Left lung (tissue), 10 donors: ENCODE results near the gene ELOVL2. TPM values are rescaled to one million over a fixed set of nuclear protein-coding genes. Genes with fewer than 3 reads are reported as not detected.

Experiments
- ATAC-seq: fragments of 200-7000 bp; cut with Tn5 transposase; one replicate; pipeline ENCODE4 v1.9.1; 2020; ENCODE audit warnings: moderate library complexity
- DNase-seq, 4 donors: peaks; one replicate each; pipeline ENCODE4 v3.0.0-alpha.2; 2013 to 2020
- H3K27ac ChIP-seq, 2 donors: fragments of 200-600 bp; sonication (generic) in 1 of 2; one replicate each; pipeline versions ENCODE4 v1.5.0 to v1.8.0; 2020 to 2021
- H3K27me3 ChIP-seq, 2 donors: fragments of 200-600 bp; sonication (generic) in 1 of 2; one replicate each; pipeline versions ENCODE4 v1.5.0 to v1.8.0; 2020 to 2021
- H3K36me3 ChIP-seq, 2 donors: fragments of 200-600 bp; sonication (generic) in 1 of 2; one replicate each; pipeline versions ENCODE4 v1.5.0 to v1.8.0; 2020 to 2021
- H3K4me1 ChIP-seq, 2 donors: fragments of 200-600 bp; one replicate each; pipeline ENCODE4 v1.8.0; 2021
- H3K4me3 ChIP-seq, 2 donors: fragments of 200-600 bp; sonication (generic) in 1 of 2; one replicate each; pipeline versions ENCODE4 v1.5.0 to v1.8.0; 2020 to 2021; ENCODE audit warnings: mild to moderate bottlenecking in 1 of 2
- H3K9me3 ChIP-seq, 2 donors: fragments of 200-600 bp; sonication (generic) in 1 of 2; one replicate each; pipeline versions ENCODE4 v1.5.0 to v1.8.0; 2020 to 2021
- intact Hi-C, 2 donors: fragments of 100-400 bp; cut with DNase I; formaldehyde crosslinking; loops; one replicate each; pipeline versions ENCODE4 v1.11.2 to v1.14.2; 2022
- polyA plus RNA-seq, 6 donors: library from polyadenylated mRNA; unstranded; fragments of 120-200 nt; gene quantifications; one replicate each; pipeline ENCODE4 v1.2.1, GENCODE V29; 2013; ENCODE audit not compliant: insufficient read length in 6 of 6
- total RNA-seq, 2 donors: library from RNA; stranded (reverse); fragmentation: NEBNext Ultra II Directional; extraction: Animal tissue kit (Norgen Biotek cat#: 25700); gene quantifications; one replicate each; pipeline ENCODE4 v1.2.1, GENCODE V29; 2021
- TF ChIP-seq, protein P1 (sequence below), 2 donors: fragments of 200-600 bp; sonication (generic) in 1 of 2; IDR thresholded peaks; one replicate each; pipeline versions ENCODE4 v1.5.0 to v1.8.0; 2021; ENCODE audit warnings: antibody characterized with exemption in 2 of 2
- donor health status: DM: no; HTN: yes; CAD: no.
- donor health status: DM: no; HTN: no; CAD: no.

Gene ELOVL2
- total and polyA plus RNA-seq, 8 donors = 0.09 to 6.5 (median 4.2) TPM

GRCh38 chr6:11012295-11012754 is 31.8 kb downstream of the ELOVL2 start:
- Histone ChIP-seq H3K27ac (no peak overlapping the region), H3K9me3 (no peaks in the 10 kb centered on the region), H3K27me3 (peaks cover 0 to 34% of the 10 kb centered on the region in 2 donors), H3K36me3 (no peaks in the 10 kb centered on the region), H3K4me3 (no peak overlapping the region), H3K4me1 (no peaks in the 10 kb centered on the region)
- DNase-seq = no peak
- ATAC-seq = no peak
- intact Hi-C loops = no loop called here
- TF ChIP-seq, protein P1, sequence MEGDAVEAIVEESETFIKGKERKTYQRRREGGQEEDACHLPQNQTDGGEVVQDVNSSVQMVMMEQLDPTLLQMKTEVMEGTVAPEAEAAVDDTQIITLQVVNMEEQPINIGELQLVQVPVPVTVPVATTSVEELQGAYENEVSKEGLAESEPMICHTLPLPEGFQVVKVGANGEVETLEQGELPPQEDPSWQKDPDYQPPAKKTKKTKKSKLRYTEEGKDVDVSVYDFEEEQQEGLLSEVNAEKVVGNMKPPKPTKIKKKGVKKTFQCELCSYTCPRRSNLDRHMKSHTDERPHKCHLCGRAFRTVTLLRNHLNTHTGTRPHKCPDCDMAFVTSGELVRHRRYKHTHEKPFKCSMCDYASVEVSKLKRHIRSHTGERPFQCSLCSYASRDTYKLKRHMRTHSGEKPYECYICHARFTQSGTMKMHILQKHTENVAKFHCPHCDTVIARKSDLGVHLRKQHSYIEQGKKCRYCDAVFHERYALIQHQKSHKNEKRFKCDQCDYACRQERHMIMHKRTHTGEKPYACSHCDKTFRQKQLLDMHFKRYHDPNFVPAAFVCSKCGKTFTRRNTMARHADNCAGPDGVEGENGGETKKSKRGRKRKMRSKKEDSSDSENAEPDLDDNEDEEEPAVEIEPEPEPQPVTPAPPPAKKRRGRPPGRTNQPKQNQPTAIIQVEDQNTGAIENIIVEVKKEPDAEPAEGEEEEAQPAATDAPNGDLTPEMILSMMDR (IDR thresholded peaks at IDR 0.05) = no peak

- intact Hi-C loops = no loop called here
- H3K4me3 ChIP-seq = no peak overlapping the region
- no peaks in the 10 kb centered on the region for H3K4me1 ChIP-seq
- ATAC-seq (peak; percentile 57), DNase-seq (peak in 1 of 4 donors; percentile 13)
- TF ChIP-seq, protein P1 (IDR thresholded peaks at IDR 0.05) = no peak
- no peak overlapping the region for H3K27ac ChIP-seq
- H3K27me3 ChIP-seq = peaks cover 0 to 34% of the 10 kb centered on the region in 2 donors
- no peaks in the 10 kb centered on the region for H3K36me3 ChIP-seq
- H3K9me3 ChIP-seq = no peaks in the 10 kb centered on the region
These were observed 32.3 kb downstream of the ELOVL2 start for GRCh38 chr6:11011787-11012234.

DNA sequence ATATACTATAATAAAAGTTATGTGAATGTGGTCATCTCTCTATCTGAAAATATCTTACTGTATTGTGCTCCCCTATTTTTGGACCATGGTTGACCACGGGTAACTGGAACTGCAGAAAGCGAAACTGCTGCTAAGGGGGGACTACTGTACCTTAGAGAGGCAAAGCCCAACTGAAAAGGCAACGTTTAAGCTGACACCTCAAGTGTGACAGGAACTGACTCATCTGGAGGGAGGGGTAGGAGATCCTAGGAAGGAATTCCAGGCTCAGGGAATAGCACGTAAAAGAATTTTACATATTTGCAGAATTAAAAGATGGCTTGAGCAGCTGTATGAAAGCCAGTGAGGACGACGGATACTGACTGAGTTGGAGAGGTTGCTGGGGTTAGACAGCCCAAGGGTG is 34.8 kb downstream of the ELOVL2 start:
- TF ChIP-seq, protein P1 (IDR thresholded peaks at IDR 0.05) = no peak
- H3K27ac ChIP-seq = no peak overlapping the region
- peak; percentile 14 for ATAC-seq

GRCh38 chr6:11008821-11009220 is 35.3 kb downstream of the ELOVL2 start:
- intact Hi-C loops = no loop called here
- H3K9me3 ChIP-seq = no peaks in the 10 kb centered on the region
- peaks cover 0 to 22% of the 10 kb centered on the region in 2 donors for H3K27me3 ChIP-seq
- no peaks in the 10 kb centered on the region for H3K4me1 ChIP-seq
- TF ChIP-seq, protein P1 (IDR thresholded peaks at IDR 0.05) = no peak
- H3K27ac ChIP-seq = no peak overlapping the region
- H3K4me3 ChIP-seq = no peak overlapping the region
- DNase-seq = peak in 1 of 4 donors; percentile 17
- ATAC-seq = peak; percentile 55
- no peaks in the 10 kb centered on the region for H3K36me3 ChIP-seq

More for the DNA sequence above, 34.8 kb downstream of the ELOVL2 start:
- Histone ChIP-seq H3K4me3 (no peak overlapping the region), H3K9me3 (no peaks in the 10 kb centered on the region), H3K27me3 (peaks cover 0 to 22% of the 10 kb centered on the region in 2 donors), H3K4me1 (no peaks in the 10 kb centered on the region), H3K36me3 (no peaks in the 10 kb centered on the region)
- intact Hi-C loops = no loop called here
- no peak for DNase-seq

DNA sequence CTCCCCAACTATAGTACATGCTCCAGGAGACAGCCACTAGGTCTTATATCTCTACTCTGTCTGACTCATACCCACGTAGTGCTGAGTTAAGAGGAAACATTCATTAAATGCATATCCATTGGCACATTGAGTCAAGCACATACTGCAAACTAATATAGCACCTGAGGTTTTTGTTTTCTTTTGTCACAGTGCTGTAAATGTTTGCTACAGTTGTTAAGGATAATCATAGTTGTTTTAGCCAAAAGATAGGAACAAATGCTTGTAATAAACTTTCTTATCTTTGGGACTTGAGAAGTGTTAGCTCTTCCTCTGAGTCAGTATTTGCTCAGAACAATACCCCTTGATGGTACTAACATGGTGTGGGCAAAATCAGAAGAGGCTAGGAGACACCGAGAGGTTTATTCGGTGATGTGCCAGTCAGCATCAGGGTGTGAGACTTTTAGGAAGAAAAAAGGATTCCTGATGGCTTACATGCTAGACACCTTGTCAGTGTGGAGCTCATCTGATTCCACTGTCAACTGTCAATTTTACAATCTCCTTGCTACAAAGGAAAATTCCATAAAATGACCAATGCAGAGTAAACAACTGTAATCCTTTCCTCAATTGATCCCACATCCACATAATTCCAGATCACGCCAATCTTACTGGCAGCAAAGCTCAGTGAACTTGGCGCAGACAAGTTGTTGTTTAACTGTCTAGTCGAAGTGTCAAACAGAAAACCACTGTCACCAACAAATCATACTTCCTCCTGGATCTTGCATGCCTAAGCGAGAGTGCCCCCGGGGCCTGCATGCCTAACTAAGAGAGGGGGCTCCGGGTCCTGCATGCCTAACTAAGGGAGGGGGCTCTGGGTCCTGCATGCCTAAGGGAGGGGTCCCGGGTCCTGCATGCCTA is 36.1 kb downstream of the ELOVL2 start:
- Histone ChIP-seq H3K4me1 (no peaks in the 10 kb centered on the region), H3K27ac (no peak overlapping the region)

More for the DNA sequence above, 36.1 kb downstream of the ELOVL2 start:
- H3K27me3 ChIP-seq = peaks cover 0 to 22% of the 10 kb centered on the region in 2 donors
- DNase-seq = no peak
- no peaks in the 10 kb centered on the region for H3K9me3 ChIP-seq
- TF ChIP-seq, protein P1 (IDR thresholded peaks at IDR 0.05) = no peak
- peak; percentile 65 for ATAC-seq
- no peaks in the 10 kb centered on the region for H3K36me3 ChIP-seq
- H3K4me3 ChIP-seq = no peak overlapping the region
- intact Hi-C loops = no loop called here
